ENCODE measurements around the gene C16orf92.
A peak's percentile ranks its signal among the peaks of the same experiment; 100 is the strongest.

C16orf92 gene

GRCh38 chr16:30060836-30061554, 38.0 kb downstream of the C16orf92 start:
- DNase-seq (ENCODE audit: low read depth): no peak
- no peak for TF ChIP-seq CTCF (conservative IDR thresholded peaks at IDR 0.05; ENCODE audit: control insufficient read depth, insufficient read depth, low read depth, low read length)
- H3K4me3 ChIP-seq (ENCODE audit: control insufficient read depth, low read depth, low read length): no peak overlapping the region

- TF ChIP-seq CTCF (conservative IDR thresholded peaks at IDR 0.05; ENCODE audit: control insufficient read depth, insufficient read depth, low read depth, low read length): no peak
- no peak for DNase-seq (ENCODE audit: low read depth)
- H3K4me3 ChIP-seq (ENCODE audit: control insufficient read depth, low read depth, low read length): no peak overlapping the region
These were observed 40.4 kb downstream of the C16orf92 start for GRCh38 chr16:30063278-30063892.

- TF ChIP-seq CTCF (conservative IDR thresholded peaks at IDR 0.05; ENCODE audit: control insufficient read depth, insufficient read depth, low read depth, low read length): no peak
These were observed 41.1 kb downstream of the C16orf92 start for GRCh38 chr16:30063893-30064728.

GRCh38 chr16:30064729-30065101, 41.7 kb downstream of the C16orf92 start:
- H3K4me3 ChIP-seq (ENCODE audit: control insufficient read depth, low read depth, low read length): peak overlapping the region; percentile 43
- no peak for DNase-seq (ENCODE audit: low read depth)
- TF ChIP-seq CTCF (conservative IDR thresholded peaks at IDR 0.05; ENCODE audit: control insufficient read depth, insufficient read depth, low read depth, low read length): no peak

More at GRCh38 chr16:30063893-30064728, 41.1 kb downstream of the C16orf92 start:
- peak; percentile 41 for DNase-seq (ENCODE audit: low read depth)
- H3K4me3 ChIP-seq (ENCODE audit: control insufficient read depth, low read depth, low read length): peak overlapping the region; percentile 43

GRCh38 chr16:30065102-30065942, 42.3 kb downstream of the C16orf92 start, which contains the start of gene ALDOA:
Gene ALDOA (plus strand): TSS chr16:30065760. CDS start chr16:30066898, 1,138 bp downstream.
- H3K4me3 ChIP-seq (ENCODE audit: control insufficient read depth, low read depth, low read length): peak within 1 kb of the TSS; percentile 97
- DNase-seq (ENCODE audit: low read depth): peak; percentile 98
- TF ChIP-seq CTCF (conservative IDR thresholded peaks at IDR 0.05; ENCODE audit: control insufficient read depth, insufficient read depth, low read depth, low read length): no peak

All from fibroblast of mammary gland (primary cell).